ENCODE measurements around the gene CMTM4.

DNA sequence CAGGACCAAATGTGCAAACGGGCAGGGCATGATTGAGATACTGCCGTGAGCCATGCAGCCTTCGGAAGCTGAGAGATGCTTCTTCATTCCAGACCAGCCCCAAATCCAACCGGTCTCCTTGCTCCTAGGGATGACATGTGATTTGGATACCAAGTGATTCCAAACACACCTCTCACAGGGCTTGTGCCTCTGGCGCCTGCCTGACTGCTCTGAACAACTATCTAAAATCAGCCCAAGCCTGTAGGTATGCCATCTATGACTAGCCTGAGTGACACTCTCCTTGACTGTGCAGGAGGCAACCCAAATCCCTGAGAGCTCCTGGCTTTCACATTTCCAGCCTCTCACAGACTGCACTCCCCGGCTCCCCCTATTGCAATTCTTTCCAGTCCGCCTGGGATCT is 34.6 kb upstream of the CMTM4 start:
- no peak for TF ChIP-seq POLR2A (IDR thresholded peaks at IDR 0.05)
- TF ChIP-seq, protein P1, sequence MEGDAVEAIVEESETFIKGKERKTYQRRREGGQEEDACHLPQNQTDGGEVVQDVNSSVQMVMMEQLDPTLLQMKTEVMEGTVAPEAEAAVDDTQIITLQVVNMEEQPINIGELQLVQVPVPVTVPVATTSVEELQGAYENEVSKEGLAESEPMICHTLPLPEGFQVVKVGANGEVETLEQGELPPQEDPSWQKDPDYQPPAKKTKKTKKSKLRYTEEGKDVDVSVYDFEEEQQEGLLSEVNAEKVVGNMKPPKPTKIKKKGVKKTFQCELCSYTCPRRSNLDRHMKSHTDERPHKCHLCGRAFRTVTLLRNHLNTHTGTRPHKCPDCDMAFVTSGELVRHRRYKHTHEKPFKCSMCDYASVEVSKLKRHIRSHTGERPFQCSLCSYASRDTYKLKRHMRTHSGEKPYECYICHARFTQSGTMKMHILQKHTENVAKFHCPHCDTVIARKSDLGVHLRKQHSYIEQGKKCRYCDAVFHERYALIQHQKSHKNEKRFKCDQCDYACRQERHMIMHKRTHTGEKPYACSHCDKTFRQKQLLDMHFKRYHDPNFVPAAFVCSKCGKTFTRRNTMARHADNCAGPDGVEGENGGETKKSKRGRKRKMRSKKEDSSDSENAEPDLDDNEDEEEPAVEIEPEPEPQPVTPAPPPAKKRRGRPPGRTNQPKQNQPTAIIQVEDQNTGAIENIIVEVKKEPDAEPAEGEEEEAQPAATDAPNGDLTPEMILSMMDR (IDR thresholded peaks at IDR 0.05), result no peak

Data from esophagus squamous epithelium (tissue), 4 donors.